H1 (cell line): Measurements from ENCODE around the gene MIA2. TPM values are rescaled to one million over a fixed set of nuclear protein-coding genes. Genes with fewer than 3 reads are reported as not detected.
A peak's percentile ranks its signal among the peaks of the same experiment; 100 is the strongest.

Source experiments
- CTCF ChIA-PET: fragments of 300-600 bp; sonication (Branson Sonifier 250); formaldehyde crosslinking; loops from one replicate; lab custom pipeline; 2021; ENCODE audit not compliant: partially characterized antibody; lab: Charles Lee
- POLR2A ChIA-PET: fragments of 300-600 bp; sonication (Branson Sonifier 250); formaldehyde crosslinking; loops from one replicate; lab custom pipeline; 2021; ENCODE audit warnings: inconsistent platforms; ENCODE audit not compliant: partially characterized antibody; lab: Charles Lee
- DNase-seq, 2 experiments: peaks; one replicate each; pipeline versions ENCODE4 v3.0.0 to v3.0.0-alpha.2; 2010 to 2022; ENCODE audit warnings: low spot score in 2 of 2, low read depth in 1 of 2, mixed read lengths in 1 of 2
- FAIRE-seq: peaks from 2 replicates; lab custom pipeline; 2011; peaks lifted over from hg19 to GRCh38; lab: Jason Lieb, UNC
- H2AFZ ChIP-seq: 2 replicates; pipeline ENCODE4 v1.8.1; 2012; ENCODE audit warnings: low read length, inconsistent platforms
- H2AK5ac ChIP-seq: 2 replicates; pipeline ENCODE4 v1.6.1; 2013; ENCODE audit warnings: low read depth, low read length
- H2BK120ac ChIP-seq: replicated peaks from 2 replicates; pipeline ENCODE3; 2013; ENCODE audit warnings: low read depth, low read length, inconsistent platforms
- H2BK12ac ChIP-seq: 2 replicates; pipeline ENCODE4 v1.6.1; 2013; ENCODE audit warnings: low read depth, low read length
- H2BK15ac ChIP-seq: 2 replicates; pipeline ENCODE4 v1.6.1; 2013; ENCODE audit warnings: low read length
- H2BK20ac ChIP-seq: 2 replicates; pipeline ENCODE4 v1.6.1; 2013; ENCODE audit warnings: low read length
- H2BK5ac ChIP-seq: 2 replicates; pipeline ENCODE4 v1.6.1; 2013; ENCODE audit warnings: low read depth, low read length
- H3K14ac ChIP-seq: 2 replicates; pipeline ENCODE4 v1.6.1; 2013; ENCODE audit warnings: inconsistent platforms; ENCODE audit not compliant: insufficient read length
- H3K18ac ChIP-seq: 2 replicates; pipeline ENCODE4 v1.6.1; 2013; ENCODE audit warnings: low read length; ENCODE audit errors: extremely low read depth
- H3K23ac ChIP-seq: 2 replicates; pipeline ENCODE4 v1.6.1; 2013; ENCODE audit warnings: inconsistent platforms; ENCODE audit not compliant: insufficient read length
- H3K23me2 ChIP-seq: 2 replicates; pipeline ENCODE4 v1.6.1; 2013; ENCODE audit warnings: low read depth, low read length
- H3K27ac ChIP-seq: 2 replicates; pipeline ENCODE4 v1.6.1; 2011; ENCODE audit warnings: low read depth, low read length, inconsistent platforms
- H3K27me3 ChIP-seq, 4 experiments: replicated peaks in 1 of 4; 1 replicate in 1 of 4; 2 replicates in 3 of 4; pipeline versions ENCODE4 v1.6.1 to v1.8.1; 2011 to 2013; ENCODE audit warnings: low read length in 3 of 4, mild to moderate bottlenecking in 3 of 4, inconsistent platforms in 2 of 4, mixed read lengths in 2 of 4, moderate library complexity in 1 of 4; ENCODE audit not compliant: control insufficient read depth in 3 of 4, insufficient read depth in 3 of 4; ENCODE audit errors: extremely low read depth in 1 of 4
- H3K36me3 ChIP-seq, 4 experiments: 2 replicates each; pipeline versions ENCODE4 v1.6.1 to v1.8.1; 2011 to 2013; ENCODE audit warnings: mild to moderate bottlenecking in 4 of 4, low read length in 3 of 4, moderate library complexity in 2 of 4, control low read depth in 1 of 4, inconsistent platforms in 1 of 4; ENCODE audit not compliant: insufficient read depth in 4 of 4, control insufficient read depth in 2 of 4
- H3K4ac ChIP-seq: replicated peaks from 2 replicates; pipeline ENCODE3; 2013; ENCODE audit warnings: low read length, low read depth, mixed read lengths, inconsistent platforms; ENCODE audit not compliant: insufficient read length
- H3K4me1 ChIP-seq, 4 experiments: replicated peaks in 1 of 4; 1 replicate in 1 of 4; 2 replicates in 3 of 4; pipeline versions ENCODE4 v1.6.1 to v1.8.1; 2011 to 2013; ENCODE audit warnings: low read length in 3 of 4, inconsistent platforms in 2 of 4, mixed read lengths in 1 of 4; ENCODE audit not compliant: insufficient read depth in 4 of 4, control insufficient read depth in 3 of 4
- H3K4me2 ChIP-seq, 2 experiments: 2 replicates each; pipeline versions ENCODE4 v1.6.1 to v1.8.1; 2011 to 2013; ENCODE audit warnings: low read depth in 2 of 2, low read length in 2 of 2, control low read depth in 1 of 2, inconsistent platforms in 1 of 2, mild to moderate bottlenecking in 1 of 2; ENCODE audit not compliant: insufficient read depth in 1 of 2
- H3K4me3 ChIP-seq, 4 experiments: fragments of 200-600, 300-600 bp in 1 of 4; sonication (generic), shearing (Covaris generic), sonication (Bioruptor Twin) in 1 of 4; 2 replicates each; pipeline versions ENCODE4 v1.5.1 to v1.8.1; 2011 to 2016; ENCODE audit warnings: low read length in 4 of 4, low read depth in 3 of 4, control low read depth in 2 of 4, inconsistent platforms in 2 of 4, mild to moderate bottlenecking in 2 of 4, mixed read lengths in 1 of 4, moderate library complexity in 1 of 4; ENCODE audit not compliant: insufficient read depth in 2 of 4; ENCODE audit errors: extremely low read depth in 1 of 4
- H3K56ac ChIP-seq: replicated peaks from 2 replicates; pipeline ENCODE3; 2013; ENCODE audit warnings: low read depth, mild to moderate bottlenecking, mixed read lengths, low read length, inconsistent platforms; ENCODE audit not compliant: insufficient read length
- H3K79me1 ChIP-seq: 2 replicates; pipeline ENCODE4 v1.6.1; 2013; ENCODE audit warnings: low read depth, low read length, control low read depth
- H3K79me2 ChIP-seq, 2 experiments: 2 replicates each; pipeline versions ENCODE4 v1.6.1 to v1.8.1; 2012 to 2013; ENCODE audit warnings: low read length in 2 of 2, mild to moderate bottlenecking in 2 of 2, inconsistent platforms in 1 of 2; ENCODE audit not compliant: insufficient read depth in 2 of 2, control insufficient read depth in 1 of 2
- H3K9ac ChIP-seq, 4 experiments: replicated peaks in 1 of 4; 1 replicate in 1 of 4; 2 replicates in 3 of 4; pipeline versions ENCODE4 v1.6.1 to v1.8.1; 2011 to 2013; ENCODE audit warnings: low read depth in 3 of 4, low read length in 3 of 4, control low read depth in 2 of 4, mild to moderate bottlenecking in 2 of 4, moderate library complexity in 2 of 4, inconsistent platforms in 1 of 4; ENCODE audit errors: extremely low read depth in 1 of 4
- H3K9me3 ChIP-seq, 2 experiments: 2 replicates each; pipeline versions ENCODE4 v1.6.1 to v1.8.1; 2012 to 2013; ENCODE audit warnings: mild to moderate bottlenecking in 2 of 2, moderate library complexity in 2 of 2, control low read depth in 1 of 2, inconsistent platforms in 1 of 2, low read depth in 1 of 2, low read length in 1 of 2, mixed read lengths in 1 of 2; ENCODE audit not compliant: insufficient read depth in 2 of 2
- H4K20me1 ChIP-seq, 2 experiments: replicated peaks in 1 of 2; 2 replicates each; pipeline versions ENCODE3 to v1.8.1; 2011 to 2013; ENCODE audit warnings: inconsistent platforms in 2 of 2, low read length in 2 of 2, mild to moderate bottlenecking in 1 of 2; ENCODE audit not compliant: insufficient read depth in 2 of 2, control insufficient read depth in 1 of 2
- H4K5ac ChIP-seq: 2 replicates; pipeline ENCODE4 v1.6.1; 2013; ENCODE audit warnings: low read length, low read depth, mixed read lengths, inconsistent platforms; ENCODE audit not compliant: insufficient read length
- H4K8ac ChIP-seq: 2 replicates; pipeline ENCODE4 v1.8.0; 2013; ENCODE audit warnings: mild to moderate bottlenecking, moderate library complexity, low read length, inconsistent platforms; ENCODE audit not compliant: insufficient read depth; ENCODE audit errors: extremely low read depth
- H4K91ac ChIP-seq: replicated peaks from 2 replicates; pipeline ENCODE3; 2013; ENCODE audit warnings: low read length, mixed read lengths, inconsistent platforms; ENCODE audit not compliant: insufficient read length
- CEBPB ChIP-seq: IDR thresholded peaks from 2 replicates; pipeline ENCODE4 v1.6.1; 2012; ENCODE audit warnings: low read depth, low read length
- SIN3A ChIP-seq, 2 experiments: IDR thresholded peaks in 1 of 2; conservative IDR thresholded peaks in 1 of 2; 2 replicates each; pipeline ENCODE4 v1.6.1; 2011 to 2012; ENCODE audit warnings: low read length in 2 of 2, improper control_type of control experiment in 1 of 2, low read depth in 1 of 2, mild to moderate bottlenecking in 1 of 2
- WGBS, 2 experiments: shearing (Covaris generic) in 1 of 2; methylation state at CpG; one replicate each; pipeline versions ENCODE4 v1.1.6 to v1.1.7; 2013 to 2015; ENCODE audit warnings: low lambda C conversion rate in 2 of 2, mixed read lengths in 2 of 2, inconsistent platforms in 1 of 2, low coverage in 1 of 2, missing lambda C conversion rate in 1 of 2; ENCODE audit not compliant: insufficient replicate concordance in 2 of 2, insufficient coverage in 1 of 2, insufficient read length in 1 of 2; ENCODE audit errors: extremely low coverage in 1 of 2, missing lambda C conversion rate in 1 of 2; 5-methylcytosine and 5-hydroxymethylcytosine counted together
- polyA plus RNA-seq, 7 experiments: library from polyadenylated mRNA; depleted of rRNA in 3 of 7; stranded (reverse) in 5 of 7; unstranded in 2 of 7; fragments of >200 nt in 5 of 7; fragments of 200-250 nt in 2 of 7; gene quantifications; 1 replicate in 5 of 7; 2 replicates in 1 of 7; 4 replicates in 1 of 7; pipeline versions ENCODE4 v1.2.1 to v1.2.3, GENCODE V29; 2011 to 2013; ENCODE audit warnings: missing spikeins in 2 of 7, mixed read lengths in 2 of 7
- total RNA-seq: library from RNA; stranded (reverse); fragmentation: NEBNext Ultra II Directional; extraction: Animal tissue kit (Norgen Biotek cat#: 25700); gene quantifications from 2 replicates; pipeline ENCODE4 v1.2.1, GENCODE V29; 2021

MIA2 gene
- total and polyA plus RNA-seq, 2 of the 8 experiments (the other 6 are each of a cell fraction or from before 2014, with no cell fraction given) = 10.1 to 15.0 TPM

DNA sequence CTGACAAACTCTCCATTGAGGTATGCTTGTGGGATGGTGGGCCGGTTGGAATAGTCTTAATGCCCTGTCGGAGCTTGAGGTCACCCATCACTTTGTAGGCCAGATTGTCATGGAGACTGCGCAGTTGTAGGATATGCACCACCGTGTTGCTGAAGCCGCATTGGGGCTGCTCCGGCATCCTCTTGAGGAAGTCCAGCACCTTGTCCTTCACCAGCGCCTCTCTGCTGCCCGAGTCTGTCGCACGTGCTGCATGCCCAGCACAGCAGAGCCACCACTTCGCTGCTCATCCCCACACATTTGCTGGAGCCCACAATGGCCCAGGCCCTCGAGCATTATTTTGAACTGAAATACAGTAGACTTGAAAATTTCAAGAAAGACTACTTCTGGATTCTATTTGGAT is 136.7 kb downstream of the MIA2 start:
- Histone ChIP-seq H2AFZ (no peak overlapping the region), H3K9ac (no peak overlapping the region), H4K8ac (no peak overlapping the region), H2BK120ac (no peak overlapping the region), H2BK5ac (no peak overlapping the region), H3K4me3 (no peak overlapping the region), H3K23me2 (no peaks in the 10 kb centered on the region), H3K14ac (no peak overlapping the region), H2BK20ac (no peak overlapping the region), H3K79me2 (no peaks in the 10 kb centered on the region), H4K5ac (no peak overlapping the region), H4K20me1 (no peaks in the 10 kb centered on the region), H3K23ac (no peak overlapping the region), H3K4me2 (no peak overlapping the region), H2AK5ac (no peak overlapping the region), H2BK12ac (no peak overlapping the region), H3K9me3 (no peaks in the 10 kb centered on the region), H3K18ac (no peak overlapping the region), H4K91ac (peak overlapping the region; percentile 0), H2BK15ac (no peak overlapping the region), H3K56ac (no peak overlapping the region), H3K4me1 (peaks cover 8 to 10% (median 9%) of the 10 kb centered on the region in 4 experiments), H3K36me3 (no peaks in the 10 kb centered on the region), H3K27me3 (no peaks in the 10 kb centered on the region), H3K27ac (no peak overlapping the region), H3K4ac (no peak overlapping the region), H3K79me1 (no peaks in the 10 kb centered on the region)
- ChIA-PET CTCF (interaction anchor here (1.0 to 2.5 kb wide), 3 partner anchors 139 to 186 kb away, joined by 3 to 12 read pairs (median 8); no protein-coding TSS in a partner anchor), POLR2A (no interaction called here)
- no peak for FAIRE-seq
- DNase-seq = no peak
- WGBS, 2 experiments = 91% methylated on average over 12 of the region's 12 CpGs; no CpG with 5 or more reads in 1 of the 2 experiments
- TF ChIP-seq SIN3A (conservative IDR thresholded peaks at IDR 0.05 in 1 of 2, IDR thresholded peaks at IDR 0.05 in 1 of 2; ENCODE audit: low read depth in 1 of 2, low read length in 2 of 2) = no peak
- TF ChIP-seq CEBPB = no peak
